ENCODE data around the gene PEAR1.

Gene PEAR1

GRCh38 chr1:156899956-156900718, 6.6 kb downstream of the PEAR1 start:
- in situ Hi-C loops (cut with MboI; ENCODE audit: low sequenced_read_pairs): no loop called here

- in situ Hi-C loops (cut with MboI; ENCODE audit: low sequenced_read_pairs): no loop called here
Observed at GRCh38 chr1:156900896-156901589, 7.5 kb downstream of the PEAR1 start.

- in situ Hi-C loops (cut with MboI; ENCODE audit: low sequenced_read_pairs): no loop called here
Observed at GRCh38 chr1:156901590-156901900, 8.0 kb downstream of the PEAR1 start.

- in situ Hi-C loops (cut with MboI; ENCODE audit: low sequenced_read_pairs): no loop called here
Observed at GRCh38 chr1:156901966-156902915, 8.7 kb downstream of the PEAR1 start.

DNA sequence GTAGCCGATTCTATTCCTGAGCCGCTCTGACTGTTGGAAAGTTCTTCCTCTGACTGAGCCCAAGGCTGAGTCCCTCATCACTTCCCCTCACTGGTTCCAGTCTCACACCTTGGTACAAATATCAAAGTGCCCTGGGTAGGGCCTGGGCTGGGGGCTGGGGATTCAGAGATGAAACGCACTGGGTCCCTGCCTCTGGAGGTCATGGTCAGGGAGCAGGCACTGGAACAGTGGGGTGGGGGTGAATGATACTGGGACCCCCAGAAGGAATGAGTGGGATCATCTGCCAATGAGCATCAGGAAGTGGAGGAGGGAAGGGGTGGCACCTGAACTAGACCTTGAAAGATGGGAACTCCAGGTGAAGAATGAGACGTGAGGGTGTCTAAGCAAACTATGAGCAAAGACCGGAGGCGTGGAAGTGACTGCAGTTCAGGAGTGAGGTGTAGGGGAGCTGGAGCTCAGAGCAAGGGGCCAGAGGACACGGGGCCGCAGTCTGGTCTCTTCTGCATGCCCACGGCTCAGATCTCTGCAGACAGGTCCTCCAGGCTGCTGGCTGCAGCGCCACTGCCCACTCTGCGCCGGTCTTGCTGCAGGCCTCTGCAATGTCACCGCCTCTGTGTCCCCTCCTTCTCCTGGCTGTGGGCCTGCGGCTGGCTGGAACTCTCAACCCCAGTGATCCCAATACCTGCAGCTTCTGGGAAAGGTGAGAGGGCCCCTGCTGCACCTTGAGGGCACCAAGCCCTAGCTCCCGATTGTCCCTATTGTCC, 10.0 kb downstream of the PEAR1 start:
- in situ Hi-C loops (cut with MboI; ENCODE audit: low sequenced_read_pairs): no loop called here

DNA sequence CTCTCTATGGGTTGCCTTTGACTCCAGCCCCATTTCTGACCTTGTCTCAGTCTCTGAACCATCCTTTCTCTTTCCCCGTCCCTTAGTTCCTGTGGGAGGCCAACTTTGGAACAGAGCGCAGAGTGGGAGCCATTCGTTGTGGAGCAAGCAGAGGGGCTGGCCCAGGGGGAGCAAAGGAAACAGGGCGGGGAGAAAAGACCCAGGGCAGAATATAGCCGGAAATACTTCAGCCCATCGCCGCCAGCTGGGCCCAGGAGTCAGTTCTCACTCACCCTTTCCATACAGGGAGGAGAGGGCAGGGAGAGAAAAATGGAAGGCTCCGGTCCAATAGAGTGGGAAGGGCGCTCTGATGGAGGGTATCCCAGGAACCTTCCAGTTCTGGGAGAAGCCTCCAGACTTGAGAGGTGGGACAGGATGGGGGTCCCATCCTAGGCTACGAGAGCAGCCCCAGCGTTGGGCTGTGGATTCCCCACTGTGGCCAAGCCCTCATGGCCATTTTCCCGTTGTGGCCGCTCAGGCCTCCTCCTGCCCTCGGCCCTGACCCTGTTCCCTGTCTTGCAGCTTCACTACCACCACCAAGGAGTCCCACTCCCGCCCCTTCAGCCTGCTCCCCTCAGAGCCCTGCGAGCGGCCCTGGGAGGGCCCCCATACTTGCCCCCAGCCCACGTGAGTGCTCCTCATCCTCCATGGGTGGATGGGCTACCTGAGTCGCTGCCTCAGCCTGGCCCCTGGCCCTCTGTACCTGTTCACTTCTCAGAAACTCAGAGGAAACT, 10.9 kb downstream of the PEAR1 start:
- in situ Hi-C loops (cut with MboI; ENCODE audit: low sequenced_read_pairs): no loop called here

GRCh38 chr1:156905176-156905575, 11.7 kb downstream of the PEAR1 start:
- in situ Hi-C loops (cut with MboI; ENCODE audit: low sequenced_read_pairs): no loop called here

DNA sequence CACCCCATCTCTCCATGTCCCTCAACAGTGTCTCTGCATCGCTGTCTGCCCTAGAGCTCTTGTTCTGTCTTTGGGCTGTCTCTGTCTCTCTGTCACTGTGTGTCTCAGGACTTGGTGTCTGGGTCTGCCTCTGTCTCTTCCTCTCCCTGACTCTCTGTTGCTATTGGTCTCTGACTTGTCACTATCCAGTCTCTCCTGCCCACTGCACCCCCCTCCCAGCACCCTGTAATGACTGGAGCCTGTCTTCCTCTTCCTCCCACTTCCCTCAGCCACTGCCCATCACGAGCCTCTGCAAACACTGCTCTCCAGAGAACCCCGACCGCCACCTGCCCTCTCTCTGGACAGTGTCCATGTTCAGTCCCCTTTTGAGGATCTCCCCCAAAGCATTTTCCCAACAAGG, 12.1 kb downstream of the PEAR1 start:
- in situ Hi-C loops (cut with MboI; ENCODE audit: low sequenced_read_pairs): no loop called here

- in situ Hi-C loops (cut with MboI; ENCODE audit: low sequenced_read_pairs): no loop called here
Observed at GRCh38 chr1:156906206-156906906, 12.8 kb downstream of the PEAR1 start.

DNA sequence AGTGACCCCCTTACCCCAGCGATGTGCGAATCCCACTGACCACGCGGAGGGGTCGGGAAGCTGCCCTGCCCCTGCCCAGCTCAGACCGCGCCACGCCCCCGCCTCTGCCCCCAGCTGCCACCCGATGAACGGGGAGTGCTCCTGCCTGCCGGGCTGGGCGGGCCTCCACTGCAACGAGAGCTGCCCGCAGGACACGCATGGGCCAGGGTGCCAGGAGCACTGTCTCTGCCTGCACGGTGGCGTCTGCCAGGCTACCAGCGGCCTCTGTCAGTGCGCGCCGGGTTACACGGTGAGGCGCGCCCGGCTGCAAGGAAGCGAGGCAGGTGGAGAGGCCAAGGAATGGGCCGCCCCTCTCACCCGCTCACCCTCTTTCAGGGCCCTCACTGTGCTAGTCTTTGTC, 15.0 kb downstream of the PEAR1 start:
- in situ Hi-C loops (cut with MboI; ENCODE audit: low sequenced_read_pairs): no loop called here

GRCh38 chr1:156908955-156909354, 15.4 kb downstream of the PEAR1 start:
- in situ Hi-C loops (cut with MboI; ENCODE audit: low sequenced_read_pairs): no loop called here

- in situ Hi-C loops (cut with MboI; ENCODE audit: low sequenced_read_pairs): no loop called here
Observed at GRCh38 chr1:156909671-156910070, 16.2 kb downstream of the PEAR1 start.

- in situ Hi-C loops (cut with MboI; ENCODE audit: low sequenced_read_pairs): no loop called here
Observed at GRCh38 chr1:156910309-156910782, 16.8 kb downstream of the PEAR1 start.

- in situ Hi-C loops (cut with MboI; ENCODE audit: low sequenced_read_pairs): no loop called here
Observed at GRCh38 chr1:156911577-156912298, 18.2 kb downstream of the PEAR1 start.

DNA sequence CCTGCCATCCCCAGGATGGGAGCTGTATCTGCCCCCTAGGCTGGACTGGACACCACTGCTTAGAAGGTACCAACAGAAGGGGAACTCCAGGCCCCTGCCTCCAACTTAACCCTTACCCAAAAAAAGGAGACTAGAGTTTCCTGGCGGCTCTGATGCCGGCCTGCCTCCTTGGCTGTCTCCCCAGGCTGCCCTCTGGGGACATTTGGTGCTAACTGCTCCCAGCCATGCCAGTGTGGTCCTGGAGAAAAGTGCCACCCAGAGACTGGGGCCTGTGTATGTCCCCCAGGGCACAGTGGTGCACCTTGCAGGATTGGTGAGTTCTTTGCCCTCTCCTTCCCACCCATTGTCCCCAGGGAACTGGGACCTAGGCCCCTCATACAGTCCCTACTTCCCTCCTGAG, 18.8 kb downstream of the PEAR1 start:
- in situ Hi-C loops (cut with MboI; ENCODE audit: low sequenced_read_pairs): no loop called here

DNA sequence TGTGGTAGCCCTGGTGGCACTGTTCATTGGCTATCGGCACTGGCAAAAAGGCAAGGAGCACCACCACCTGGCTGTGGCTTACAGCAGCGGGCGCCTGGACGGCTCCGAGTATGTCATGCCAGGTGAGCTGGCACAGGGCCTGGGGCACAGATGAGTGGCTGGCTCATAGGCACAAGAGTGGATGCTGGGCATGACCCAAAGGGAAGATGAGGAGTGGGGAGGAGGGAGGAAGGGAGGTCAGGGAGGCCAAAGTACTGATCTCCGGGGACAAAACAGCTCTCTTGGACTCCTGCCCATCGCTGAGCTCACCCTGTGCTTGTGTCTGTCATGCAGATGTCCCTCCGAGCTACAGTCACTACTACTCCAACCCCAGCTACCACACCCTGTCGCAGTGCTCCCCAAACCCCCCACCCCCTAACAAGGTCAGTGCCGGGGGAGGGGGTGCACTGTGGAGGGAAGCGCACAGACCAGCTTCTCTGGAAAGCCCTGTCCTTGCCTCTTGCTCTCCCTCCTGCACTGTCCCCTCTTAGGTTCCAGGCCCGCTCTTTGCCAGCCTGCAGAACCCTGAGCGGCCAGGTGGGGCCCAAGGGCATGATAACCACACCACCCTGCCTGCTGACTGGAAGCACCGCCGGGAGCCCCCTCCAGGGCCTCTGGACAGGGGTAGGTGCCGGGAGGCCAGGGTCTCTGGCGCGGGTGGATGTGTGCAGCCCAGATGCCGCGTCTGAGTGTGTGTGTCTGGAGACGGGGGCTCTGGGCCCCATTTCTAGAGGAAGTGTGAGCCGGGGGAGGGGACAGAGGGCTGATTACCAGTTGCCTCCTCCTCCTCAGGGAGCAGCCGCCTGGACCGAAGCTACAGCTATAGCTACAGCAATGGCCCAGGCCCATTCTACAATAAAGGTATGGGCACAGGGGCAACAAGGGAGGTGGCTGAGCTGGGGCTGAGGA, 19.6 kb downstream of the PEAR1 start:
- in situ Hi-C loops (cut with MboI; ENCODE audit: low sequenced_read_pairs): no loop called here

DNA sequence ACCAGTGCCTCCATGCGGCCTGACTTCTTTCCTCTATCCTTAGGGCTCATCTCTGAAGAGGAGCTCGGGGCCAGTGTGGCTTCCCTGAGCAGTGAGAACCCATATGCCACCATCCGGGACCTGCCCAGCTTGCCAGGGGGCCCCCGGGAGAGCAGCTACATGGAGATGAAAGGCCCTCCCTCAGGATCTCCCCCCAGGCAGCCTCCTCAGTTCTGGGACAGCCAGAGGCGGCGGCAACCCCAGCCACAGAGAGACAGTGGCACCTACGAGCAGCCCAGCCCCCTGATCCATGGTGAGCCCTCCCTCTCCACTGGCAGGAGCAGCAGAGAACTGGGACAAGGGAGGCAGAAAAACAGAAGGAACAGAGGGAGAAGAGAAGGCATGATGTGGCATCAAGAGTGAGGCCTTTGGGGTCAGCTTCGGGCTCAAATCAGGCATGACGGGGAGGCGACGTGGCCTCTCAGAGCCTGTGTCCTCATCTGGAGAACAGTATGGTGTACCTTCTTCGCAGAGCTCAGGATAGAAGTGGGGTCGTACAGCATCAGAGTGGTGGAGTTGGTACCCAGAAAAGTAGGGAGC, 20.4 kb downstream of the PEAR1 start:
- in situ Hi-C loops (cut with MboI; ENCODE audit: low sequenced_read_pairs): no loop called here
